ENCODE data around the gene FRG2C. TPM values are rescaled to one million over a fixed set of nuclear protein-coding genes. Genes with fewer than 3 reads are reported as not detected.
"Not testable (repeated sequence)": the region's sequence is repeated elsewhere in the genome, so short reads cannot be mapped to it uniquely, and the experiment has no call there.

Gene FRG2C
- polyA plus RNA-seq, 3 donors, result not detected

DNA sequence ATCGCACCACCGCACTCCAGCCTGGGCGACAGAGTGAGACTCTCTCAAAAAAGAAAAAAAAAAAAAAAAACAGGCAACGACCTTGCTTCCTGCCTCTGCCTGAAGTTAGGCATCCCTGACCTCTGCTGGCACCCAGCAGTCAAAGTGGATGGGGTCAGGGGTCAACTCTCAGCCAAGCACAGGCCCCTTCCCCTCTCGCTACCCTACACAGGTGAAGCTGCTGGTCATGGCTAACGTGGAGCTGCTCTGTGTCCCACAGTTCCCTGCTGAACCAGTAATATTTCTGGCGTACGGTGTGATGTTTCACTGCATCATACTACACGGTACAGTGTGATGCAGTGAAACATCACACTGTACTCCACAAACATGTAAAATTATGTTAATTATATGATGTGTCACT lies 13.9 kb upstream of the FRG2C start:
- 76% methylated on average over 5 of the region's 9 CpGs for WGBS (ENCODE audit: insufficient coverage)

GRCh38 chr3:75655101-75655904 lies 8.8 kb upstream of the FRG2C start:
- intact Hi-C loops (cut with micrococcal nuclease), result not testable (repeated sequence)

More for the DNA sequence above, 13.9 kb upstream of the FRG2C start:
- no peak overlapping the region for H3K4me3 ChIP-seq (replicated peaks in 1 of 3; ENCODE audit: low read depth in 2 of 3, low read length in 3 of 3)
- H2AFZ ChIP-seq (ENCODE audit: insufficient read depth, low read depth, low read length, poor library complexity, severe bottlenecking), result no peak overlapping the region
- no peak overlapping the region for H3K4me3 Mint-ChIP-seq
- intact Hi-C loops (cut with micrococcal nuclease), result no loop called here
- no peaks in the 10 kb centered on the region for H3K36me3 Mint-ChIP-seq
- no peaks in the 10 kb centered on the region for H3K79me2 ChIP-seq (ENCODE audit: insufficient read depth, low read length)
- no peaks in the 10 kb centered on the region for H3K9me3 ChIP-seq (replicated peaks in 1 of 2; ENCODE audit: control insufficient read depth in 1 of 2, insufficient read depth in 1 of 2, low read length in 2 of 2)
- H3K36me3 ChIP-seq (replicated peaks in 1 of 2; ENCODE audit: control insufficient read depth in 1 of 2, insufficient read depth in 2 of 2, low read length in 2 of 2), result no peaks in the 10 kb centered on the region
- H3K4me1 ChIP-seq (ENCODE audit: control insufficient read depth in 1 of 2, insufficient read depth in 2 of 2, low read length in 2 of 2), result no peaks in the 10 kb centered on the region
- no peaks in the 10 kb centered on the region for H3K4me1 Mint-ChIP-seq
- TF ChIP-seq, protein P1, sequence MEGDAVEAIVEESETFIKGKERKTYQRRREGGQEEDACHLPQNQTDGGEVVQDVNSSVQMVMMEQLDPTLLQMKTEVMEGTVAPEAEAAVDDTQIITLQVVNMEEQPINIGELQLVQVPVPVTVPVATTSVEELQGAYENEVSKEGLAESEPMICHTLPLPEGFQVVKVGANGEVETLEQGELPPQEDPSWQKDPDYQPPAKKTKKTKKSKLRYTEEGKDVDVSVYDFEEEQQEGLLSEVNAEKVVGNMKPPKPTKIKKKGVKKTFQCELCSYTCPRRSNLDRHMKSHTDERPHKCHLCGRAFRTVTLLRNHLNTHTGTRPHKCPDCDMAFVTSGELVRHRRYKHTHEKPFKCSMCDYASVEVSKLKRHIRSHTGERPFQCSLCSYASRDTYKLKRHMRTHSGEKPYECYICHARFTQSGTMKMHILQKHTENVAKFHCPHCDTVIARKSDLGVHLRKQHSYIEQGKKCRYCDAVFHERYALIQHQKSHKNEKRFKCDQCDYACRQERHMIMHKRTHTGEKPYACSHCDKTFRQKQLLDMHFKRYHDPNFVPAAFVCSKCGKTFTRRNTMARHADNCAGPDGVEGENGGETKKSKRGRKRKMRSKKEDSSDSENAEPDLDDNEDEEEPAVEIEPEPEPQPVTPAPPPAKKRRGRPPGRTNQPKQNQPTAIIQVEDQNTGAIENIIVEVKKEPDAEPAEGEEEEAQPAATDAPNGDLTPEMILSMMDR (IDR thresholded peaks at IDR 0.05), result no peak
- H3K27ac Mint-ChIP-seq, result no peak overlapping the region
- H3K9me3 Mint-ChIP-seq, result peaks cover 0 to 1% (median 0%) of the 10 kb centered on the region in 7 donors
- no peak for DNase-seq
- no peak overlapping the region for H3K9ac ChIP-seq (ENCODE audit: insufficient read depth, low read length, poor library complexity, severe bottlenecking)
- no peak overlapping the region for H3K4me2 ChIP-seq (replicated peaks; ENCODE audit: extremely low read depth, low read length, poor library complexity, severe bottlenecking)
- no peak overlapping the region for H3K27ac ChIP-seq (ENCODE audit: low read depth in 1 of 2, low read length in 2 of 2)
- no peaks in the 10 kb centered on the region for H4K20me1 ChIP-seq (ENCODE audit: insufficient read depth, low read length)
- no peaks in the 10 kb centered on the region for H3K27me3 ChIP-seq (ENCODE audit: control insufficient read depth in 2 of 2, insufficient read depth in 2 of 2, low read length in 2 of 2)
- peaks cover under 1 to 11% (median 3%) of the 10 kb centered on the region in 3 donors for H3K27me3 Mint-ChIP-seq (ENCODE audit: low read depth in 3 of 3)

GRCh38 chr3:75655956-75656355 lies 8.2 kb upstream of the FRG2C start:
- H3K4me3 Mint-ChIP-seq; H3K4me1 Mint-ChIP-seq; H3K4me2 ChIP-seq (replicated peaks; ENCODE audit: extremely low read depth, low read length, poor library complexity, severe bottlenecking); H3K79me2 ChIP-seq (ENCODE audit: insufficient read depth, low read length); H3K4me1 ChIP-seq (ENCODE audit: control insufficient read depth in 1 of 2, insufficient read depth in 2 of 2, low read length in 2 of 2); H3K9me3 ChIP-seq (replicated peaks in 1 of 2; ENCODE audit: control insufficient read depth in 1 of 2, insufficient read depth in 1 of 2, low read length in 2 of 2); DNase-seq; intact Hi-C loops (cut with micrococcal nuclease); H3K36me3 ChIP-seq (replicated peaks in 1 of 2; ENCODE audit: control insufficient read depth in 1 of 2, insufficient read depth in 2 of 2, low read length in 2 of 2); H3K36me3 Mint-ChIP-seq; H4K20me1 ChIP-seq (ENCODE audit: insufficient read depth, low read length); H2AFZ ChIP-seq (ENCODE audit: insufficient read depth, low read depth, low read length, poor library complexity, severe bottlenecking); H3K4me3 ChIP-seq (replicated peaks in 1 of 3; ENCODE audit: low read depth in 2 of 3, low read length in 3 of 3); H3K9ac ChIP-seq (ENCODE audit: insufficient read depth, low read length, poor library complexity, severe bottlenecking); H3K27ac Mint-ChIP-seq; H3K27ac ChIP-seq (ENCODE audit: low read depth in 1 of 2, low read length in 2 of 2): not testable (repeated sequence)
- WGBS (ENCODE audit: insufficient coverage), result no CpG with 5 or more reads among the region's 7 CpGs
- peaks cover 0 to 11% of the 10 kb centered on the region in 2 donors for H3K27me3 ChIP-seq (ENCODE audit: control insufficient read depth in 2 of 2, insufficient read depth in 2 of 2, low read length in 2 of 2)
- H3K9me3 Mint-ChIP-seq, result peaks cover 4 to 11% (median 7%) of the 10 kb centered on the region in 7 donors
- peaks cover 19 to 54% (median 23%) of the 10 kb centered on the region in 3 donors for H3K27me3 Mint-ChIP-seq (ENCODE audit: low read depth in 3 of 3)

More at GRCh38 chr3:75655101-75655904, 8.8 kb upstream of the FRG2C start:
- not testable (repeated sequence) for H3K27ac Mint-ChIP-seq; H3K9me3 ChIP-seq (replicated peaks in 1 of 2; ENCODE audit: control insufficient read depth in 1 of 2, insufficient read depth in 1 of 2, low read length in 2 of 2); H4K20me1 ChIP-seq (ENCODE audit: insufficient read depth, low read length); H3K4me1 Mint-ChIP-seq; H3K36me3 ChIP-seq (replicated peaks in 1 of 2; ENCODE audit: control insufficient read depth in 1 of 2, insufficient read depth in 2 of 2, low read length in 2 of 2); DNase-seq; H3K4me3 ChIP-seq (replicated peaks in 1 of 3; ENCODE audit: low read depth in 2 of 3, low read length in 3 of 3); H2AFZ ChIP-seq (ENCODE audit: insufficient read depth, low read depth, low read length, poor library complexity, severe bottlenecking); H3K9ac ChIP-seq (ENCODE audit: insufficient read depth, low read length, poor library complexity, severe bottlenecking); H3K4me1 ChIP-seq (ENCODE audit: control insufficient read depth in 1 of 2, insufficient read depth in 2 of 2, low read length in 2 of 2); H3K36me3 Mint-ChIP-seq; H3K79me2 ChIP-seq (ENCODE audit: insufficient read depth, low read length); H3K4me2 ChIP-seq (replicated peaks; ENCODE audit: extremely low read depth, low read length, poor library complexity, severe bottlenecking); H3K27ac ChIP-seq (ENCODE audit: low read depth in 1 of 2, low read length in 2 of 2); H3K4me3 Mint-ChIP-seq
- H3K9me3 Mint-ChIP-seq, result peaks cover 4 to 11% (median 7%) of the 10 kb centered on the region in 7 donors
- 78% methylated on average over 49 of the region's 50 CpGs for WGBS (ENCODE audit: insufficient coverage)
- H3K27me3 ChIP-seq (ENCODE audit: control insufficient read depth in 2 of 2, insufficient read depth in 2 of 2, low read length in 2 of 2), result peaks cover 0 to 11% of the 10 kb centered on the region in 2 donors
- peaks cover 19 to 48% (median 22%) of the 10 kb centered on the region in 3 donors for H3K27me3 Mint-ChIP-seq (ENCODE audit: low read depth in 3 of 3)
